ENCODE measurements around the gene SHQ1. TPM values are rescaled to one million over a fixed set of nuclear protein-coding genes. Genes with fewer than 3 reads are reported as not detected.
"Not testable (repeated sequence)": the region's sequence is repeated elsewhere in the genome, so short reads cannot be mapped to it uniquely, and the experiment has no call there.

Gene SHQ1
- total RNA-seq, 1 experiment from 2014 or later: 15.4 TPM

DNA sequence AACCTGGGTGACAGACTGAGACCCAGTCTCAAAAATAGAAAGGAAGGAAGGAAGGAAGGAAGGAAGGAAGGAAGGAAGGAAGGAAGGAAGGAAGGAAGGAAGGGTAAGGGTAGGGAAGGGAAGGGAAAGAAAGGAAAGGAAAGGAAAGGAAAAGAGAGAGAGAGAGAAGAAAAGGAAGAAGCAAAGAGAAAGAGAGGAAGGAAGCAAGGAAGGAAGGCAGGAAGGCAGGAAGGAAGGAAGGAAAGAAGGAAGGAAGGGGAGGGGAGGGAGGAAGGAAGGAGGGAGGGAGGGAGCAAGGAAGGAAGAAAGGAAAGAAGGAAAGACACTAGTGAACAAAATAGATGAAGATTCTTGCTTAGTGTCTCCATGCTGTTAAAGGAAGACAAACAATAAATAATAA, 129.1 kb downstream of the SHQ1 start:
- DNase-seq (ENCODE audit: low spot score): no peak

DNA sequence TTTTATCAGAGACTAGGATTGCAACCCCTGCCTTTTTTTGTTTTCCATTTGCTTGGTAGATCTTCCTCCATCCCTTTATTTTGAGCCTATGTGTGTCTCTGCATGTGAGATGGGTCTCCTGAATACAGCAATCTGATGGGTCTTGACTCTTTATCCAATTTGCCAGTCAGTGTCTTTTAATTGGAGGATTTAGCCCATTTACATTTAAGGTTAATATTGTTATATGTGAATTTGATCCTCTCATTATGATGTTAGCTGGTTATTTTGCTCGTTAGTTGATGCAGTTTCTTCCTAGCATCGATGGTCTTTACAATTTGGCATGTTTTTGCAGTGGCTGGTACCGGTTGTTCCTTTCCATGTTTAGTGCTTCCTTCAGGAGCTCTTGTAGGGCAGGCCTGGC, 134.1 kb downstream of the SHQ1 start:
- not testable (repeated sequence) for DNase-seq (ENCODE audit: low spot score)

DNA sequence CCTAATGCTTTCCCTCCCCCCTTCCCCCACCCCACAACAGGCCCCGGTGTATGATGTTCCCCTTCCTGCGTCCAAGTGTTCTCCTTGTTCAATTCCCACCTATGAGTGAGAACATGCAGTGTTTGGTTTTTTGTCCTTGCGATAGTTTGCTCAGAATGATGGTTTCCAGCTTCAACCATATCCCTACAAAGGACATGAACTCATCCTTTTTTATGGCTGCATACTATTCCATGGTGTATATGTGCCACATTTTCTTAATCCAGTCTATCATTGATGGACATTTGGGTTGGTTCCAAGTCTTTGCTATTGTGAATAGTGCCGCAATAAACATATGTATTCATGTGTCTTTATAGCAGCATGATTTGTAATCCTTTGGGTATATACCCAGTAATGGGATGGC, 137.8 kb downstream of the SHQ1 start:
- DNase-seq (ENCODE audit: low spot score): not testable (repeated sequence)

DNA sequence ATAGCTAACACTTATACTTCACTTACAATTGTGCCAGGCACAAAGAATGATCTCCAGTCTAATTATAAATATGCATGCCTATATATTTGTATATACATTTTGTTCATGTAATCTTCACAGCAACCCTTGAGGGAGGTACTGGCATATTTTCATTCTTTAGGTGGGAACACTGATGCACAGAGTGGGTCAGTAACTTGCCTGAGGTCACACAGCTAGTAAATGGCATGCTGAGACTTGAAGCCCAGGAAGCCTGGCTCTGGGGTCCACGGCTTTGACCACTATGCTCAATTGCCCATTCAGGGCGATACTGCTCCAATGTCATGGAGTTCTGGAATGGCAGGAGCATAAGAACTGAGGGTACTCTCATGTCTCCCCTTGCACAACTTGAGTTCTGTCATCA, 139.8 kb downstream of the SHQ1 start:
- DNase-seq (ENCODE audit: low spot score): no peak

DNA sequence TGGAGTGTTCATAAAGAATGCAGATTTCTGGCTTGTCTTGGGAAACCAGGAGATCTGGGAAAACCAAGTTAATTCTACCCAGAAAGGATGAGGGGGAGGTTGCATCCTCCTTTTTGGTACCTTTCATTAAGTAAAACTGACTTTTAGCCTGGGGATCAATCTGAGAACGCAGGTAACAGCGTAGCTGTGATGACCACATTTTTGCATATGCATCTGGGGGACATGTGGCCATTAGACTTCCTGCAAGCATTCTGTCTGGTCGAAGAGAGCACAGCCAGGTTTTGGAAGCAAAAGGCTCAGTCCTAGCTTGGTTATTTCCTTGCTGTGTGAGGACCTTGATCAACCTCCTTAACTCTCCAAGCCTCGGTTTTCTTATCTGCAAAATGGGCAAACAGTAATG, 145.2 kb downstream of the SHQ1 start:
- no peak for DNase-seq (ENCODE audit: low spot score)

DNA sequence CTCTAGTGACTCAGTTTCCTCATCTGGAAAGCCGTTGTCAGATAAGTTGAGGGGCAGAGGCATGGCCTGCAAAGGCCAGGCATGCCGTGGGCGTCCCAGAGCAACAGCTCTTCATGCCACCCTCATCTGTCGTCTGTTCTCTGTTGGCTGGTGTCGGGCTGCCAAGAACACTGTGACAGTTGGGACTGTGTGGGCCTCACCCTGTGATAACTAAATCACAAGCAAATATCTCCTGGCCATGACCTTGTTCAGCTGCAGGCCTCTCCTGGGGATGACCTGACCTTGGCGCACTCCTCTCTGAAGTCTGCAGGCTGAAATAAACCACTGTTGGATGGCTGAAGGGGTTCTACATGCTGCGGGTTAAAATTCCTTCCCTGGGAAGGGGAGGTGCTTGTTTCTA, 145.9 kb downstream of the SHQ1 start:
- DNase-seq (ENCODE audit: low spot score): no peak

DNA sequence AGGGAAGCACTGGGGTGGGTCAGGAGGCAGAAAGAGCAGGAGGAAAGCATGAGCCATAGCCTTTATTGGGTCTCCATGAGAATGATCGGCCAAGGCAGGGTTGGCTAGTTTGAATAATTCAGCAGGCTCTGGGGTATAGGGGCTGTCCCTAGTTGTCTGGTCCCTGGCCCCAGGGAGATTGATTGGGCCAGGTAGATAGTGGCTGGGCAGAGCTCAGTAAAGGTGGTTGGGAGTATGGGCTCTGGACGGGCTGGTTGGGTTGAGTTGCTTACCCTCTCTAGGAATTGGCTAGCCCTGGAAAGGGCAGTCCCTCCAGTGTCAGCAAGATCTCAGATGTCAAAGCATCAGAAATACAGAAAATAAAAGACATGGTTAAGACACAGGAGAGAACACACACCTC, 148.1 kb downstream of the SHQ1 start:
- no peak for DNase-seq (ENCODE audit: low spot score)

DNA sequence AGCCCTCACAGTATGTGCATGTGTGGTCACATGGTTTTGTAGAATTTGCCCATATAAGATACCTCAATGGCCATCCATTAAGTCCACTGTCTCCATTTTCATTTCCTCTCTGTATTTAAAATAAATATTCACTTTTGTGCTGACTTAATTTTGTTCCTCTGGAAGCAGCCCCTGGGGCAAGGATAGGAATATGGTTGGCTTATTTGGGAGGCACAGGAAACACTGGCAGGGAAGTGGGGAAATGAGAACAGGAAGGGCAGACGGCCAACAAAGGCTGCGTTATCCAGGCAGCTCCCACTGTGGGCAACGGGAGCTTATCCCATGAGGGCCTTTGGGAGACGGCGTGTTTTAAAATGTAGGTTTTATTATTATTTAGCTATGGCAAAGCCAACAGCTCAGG, 148.6 kb downstream of the SHQ1 start:
- DNase-seq (ENCODE audit: low spot score): no peak

Other genes starting within 250 kb of the SHQ1 start
- gene GXYLT2, start 39.6 kb upstream of the SHQ1 start, total RNA-seq (2014; rRNA removed; shearing (Covaris generic)): 6.0 and 6.6 TPM in 2 replicates
- gene PPP4R2, start 148.4 kb upstream of the SHQ1 start, total RNA-seq (2014; rRNA removed; shearing (Covaris generic)): 54.8 and 69.0 TPM in 2 replicates
- 0.41 and 2.1 TPM in 2 replicates for gene EBLN2, start 213.2 kb upstream of the SHQ1 start, total RNA-seq (2014; rRNA removed; shearing (Covaris generic))

Measured in A172 (cell line).